ENCODE data around the gene SLAMF7. TPM values are rescaled to one million over a fixed set of nuclear protein-coding genes. Genes with fewer than 3 reads are reported as not detected.
"Not testable (repeated sequence)": the region's sequence is repeated elsewhere in the genome, so short reads cannot be mapped to it uniquely, and the experiment has no call there.

The SLAMF7 gene
- total RNA-seq, 2 experiments from 2014 or later, result 88.5 to 102 TPM

- Mint-ChIP-seq H3K27ac (no peak overlapping the region), H3K9me3 (ENCODE audit: insufficient read depth) (no peaks in the 10 kb centered on the region), H3K27me3 (ENCODE audit: low read depth) (no peaks in the 10 kb centered on the region), H3K36me3 (ENCODE audit: low read depth) (peaks cover 18% of the 10 kb centered on the region), H3K4me1 (ENCODE audit: low read depth) (peaks cover 38% of the 10 kb centered on the region), H3K4me3 (no peak overlapping the region)
- ATAC-seq (no peak), DNase-seq (no peak)
- CTCF ChIA-PET, result interaction anchor here (0.6 to 6.1 kb wide), 7 partner anchors 16 to 61 kb away, joined by 3 to 73 read pairs (median 38); no protein-coding TSS in a partner anchor
- POLR2A ChIA-PET, result interaction anchor here (0.8 to 4.1 kb wide), 9 partner anchors 13 to 359 kb away, joined by 3 to 51 read pairs (median 4); partner anchors contain the start of gene SLAMF7
These were observed 29.3 kb upstream of the SLAMF7 start for GRCh38 chr1:160709715-160710114.

- ATAC-seq (no peak), DNase-seq (no peak)
- H3K27ac Mint-ChIP-seq, result no peak overlapping the region
- no peaks in the 10 kb centered on the region for H3K27me3 Mint-ChIP-seq (ENCODE audit: low read depth)
- no peak overlapping the region for H3K4me3 Mint-ChIP-seq
- CTCF ChIA-PET, result interaction anchor here (0.7 to 6.7 kb wide), 14 partner anchors 11 to 279 kb away, joined by 3 to 147 read pairs (median 4); no protein-coding TSS in a partner anchor
- peaks cover 36% of the 10 kb centered on the region for H3K4me1 Mint-ChIP-seq (ENCODE audit: low read depth)
- no peaks in the 10 kb centered on the region for H3K9me3 Mint-ChIP-seq (ENCODE audit: insufficient read depth)
- POLR2A ChIA-PET, result interaction anchor here (0.7 to 4.2 kb wide), 13 partner anchors 8 to 359 kb away, joined by 3 to 44 read pairs (median 5); partner anchors contain the start of genes ARHGAP30, LY9, SLAMF7 and USF1
- peaks cover 9% of the 10 kb centered on the region for H3K36me3 Mint-ChIP-seq (ENCODE audit: low read depth)
These were observed 28.4 kb upstream of the SLAMF7 start for GRCh38 chr1:160710517-160711252.

GRCh38 chr1:160711276-160711601, 27.8 kb upstream of the SLAMF7 start:
- H3K9me3 Mint-ChIP-seq (ENCODE audit: insufficient read depth), result no peaks in the 10 kb centered on the region
- H3K27ac Mint-ChIP-seq, result no peak overlapping the region
- no peaks in the 10 kb centered on the region for H3K27me3 Mint-ChIP-seq (ENCODE audit: low read depth)
- CTCF ChIA-PET, result interaction anchor here (0.7 to 6.7 kb wide), 16 partner anchors 11 to 279 kb away, joined by 3 to 147 read pairs (median 4); partner anchors contain the start of gene LY9
- peaks cover 5% of the 10 kb centered on the region for H3K36me3 Mint-ChIP-seq (ENCODE audit: low read depth)
- DNase-seq, result no peak
- H3K4me1 Mint-ChIP-seq (ENCODE audit: low read depth), result peaks cover 37% of the 10 kb centered on the region
- no peak overlapping the region for H3K4me3 Mint-ChIP-seq
- ATAC-seq, result no peak
- POLR2A ChIA-PET, result interaction anchor here (0.7 to 4.2 kb wide), 15 partner anchors 8 to 358 kb away, joined by 3 to 44 read pairs (median 5); partner anchors contain the start of genes ARHGAP30, LY9, SLAMF7 and USF1

DNA sequence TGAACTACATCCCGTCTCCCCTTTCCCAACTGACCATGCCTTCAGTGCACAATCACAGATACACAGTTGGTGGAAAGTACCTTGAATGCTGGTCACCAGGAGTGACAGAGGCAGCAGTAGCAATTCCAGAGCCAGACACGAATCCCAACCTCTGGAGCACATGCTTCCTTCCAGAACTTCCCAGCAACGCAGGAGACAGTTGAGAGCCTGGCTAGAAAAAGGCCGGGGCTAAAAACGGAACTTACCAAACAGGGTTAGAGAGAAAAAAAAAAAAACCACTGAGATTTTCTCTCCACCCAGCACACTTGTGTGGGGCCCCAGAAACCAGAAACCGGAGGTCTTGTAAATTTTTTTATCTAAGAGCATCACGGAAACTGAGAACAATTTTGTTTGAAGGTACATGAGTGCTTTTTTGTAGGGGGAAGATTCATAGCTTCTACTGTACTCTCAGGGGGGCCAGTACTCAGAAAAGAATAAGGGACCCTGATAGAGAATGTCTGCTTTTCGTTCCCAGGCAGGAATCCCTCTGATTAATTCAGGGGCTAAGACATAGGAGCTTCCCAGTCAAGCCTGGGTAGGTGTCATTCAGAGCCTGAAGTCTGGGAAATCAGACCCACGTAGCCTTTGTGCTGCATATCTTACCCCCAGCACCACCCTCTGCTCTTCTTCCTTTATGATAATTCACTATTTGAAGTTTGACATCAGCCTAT, 27.3 kb upstream of the SLAMF7 start, which contains the start of gene CD48:
Gene CD48, minus strand, starts transcription at position 221 of the 710 bp plus-strand sequence. Its CDS starts 59 bp downstream, at position 162.
- ATAC-seq, result peak; percentile 48
- ChIA-PET POLR2A (interaction anchor here (0.7 to 4.2 kb wide), 17 partner anchors 9 to 358 kb away, joined by 3 to 44 read pairs (median 4); partner anchors contain the start of genes ARHGAP30, F11R, LY9 and SLAMF7), CTCF (interaction anchor here (0.7 to 6.7 kb wide), 21 partner anchors 12 to 278 kb away, joined by 3 to 147 read pairs (median 4); partner anchors contain the start of genes ITLN2 and LY9)
- no peaks in the 10 kb centered on the region for H3K36me3 Mint-ChIP-seq (ENCODE audit: low read depth)
- no peaks in the 10 kb centered on the region for H3K27me3 Mint-ChIP-seq (ENCODE audit: low read depth)
- no peak within 1 kb of the TSS for H3K4me3 Mint-ChIP-seq
- peaks cover 39% of the 10 kb centered on the region for H3K4me1 Mint-ChIP-seq (ENCODE audit: low read depth)
- peak; percentile 79 for DNase-seq
- H3K9me3 Mint-ChIP-seq (ENCODE audit: insufficient read depth), result no peaks in the 10 kb centered on the region
- no peak within 1 kb of the TSS for H3K27ac Mint-ChIP-seq

DNA sequence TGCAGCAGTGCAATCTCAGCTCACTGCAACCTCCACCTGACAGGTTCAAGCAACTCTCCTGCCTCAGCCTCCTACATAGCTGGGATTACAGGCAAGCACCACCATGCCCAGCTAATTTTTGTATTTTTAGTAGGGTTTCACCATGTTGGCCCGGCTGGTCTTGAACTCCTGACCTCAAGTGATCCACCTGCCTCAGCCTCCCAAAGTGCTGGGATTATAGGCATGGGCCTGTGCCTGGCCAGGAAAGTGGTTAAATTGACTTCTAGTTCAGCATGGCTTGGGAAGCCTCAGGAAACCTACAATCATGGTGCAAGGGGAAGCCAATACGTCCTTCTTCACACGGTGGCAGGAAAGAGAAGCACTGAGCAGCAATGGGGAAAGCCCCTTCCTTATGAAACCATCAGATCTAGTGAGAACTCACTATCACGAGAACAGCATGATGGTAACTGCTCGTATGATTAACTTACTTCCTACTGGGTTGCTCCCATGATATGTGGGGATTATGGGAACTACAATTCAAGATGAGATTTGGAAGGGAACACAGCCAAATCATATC, 26.4 kb upstream of the SLAMF7 start:
- not testable (repeated sequence) for H3K27ac Mint-ChIP-seq; H3K9me3 Mint-ChIP-seq (ENCODE audit: insufficient read depth); H3K36me3 Mint-ChIP-seq (ENCODE audit: low read depth); H3K4me3 Mint-ChIP-seq; H3K27me3 Mint-ChIP-seq (ENCODE audit: low read depth)
- ChIA-PET CTCF (interaction anchor here (0.7 to 6.7 kb wide), 18 partner anchors 12 to 278 kb away, joined by 3 to 147 read pairs (median 4); partner anchors contain the start of genes ITLN2 and LY9), POLR2A (interaction anchor here (1.0 to 4.2 kb wide), 10 partner anchors 13 to 308 kb away, joined by 3 to 44 read pairs (median 4); partner anchors contain the start of genes F11R and LY9)
- ATAC-seq (peak; percentile 43), DNase-seq (peak; percentile 67)
- H3K4me1 Mint-ChIP-seq (ENCODE audit: low read depth), result peaks cover 48% of the 10 kb centered on the region

- Mint-ChIP-seq H3K36me3 (ENCODE audit: low read depth) (no peaks in the 10 kb centered on the region), H3K4me1 (ENCODE audit: low read depth) (peaks cover 51% of the 10 kb centered on the region), H3K9me3 (ENCODE audit: insufficient read depth) (no peaks in the 10 kb centered on the region), H3K4me3 (no peak overlapping the region), H3K27ac (no peak overlapping the region), H3K27me3 (ENCODE audit: low read depth) (no peaks in the 10 kb centered on the region)
- POLR2A ChIA-PET, result interaction anchor here (1.5 to 4.2 kb wide), 5 partner anchors 12 to 84 kb away, joined by 3 to 44 read pairs (median 17); partner anchors contain the start of gene LY9
- DNase-seq, result no peak
- CTCF ChIA-PET, result interaction anchor here (0.9 to 6.7 kb wide), 12 partner anchors 12 to 277 kb away, joined by 3 to 147 read pairs (median 9); partner anchors contain the start of gene ITLN2
- no peak for ATAC-seq
These were observed 25.9 kb upstream of the SLAMF7 start for GRCh38 chr1:160713161-160713560.

DNA sequence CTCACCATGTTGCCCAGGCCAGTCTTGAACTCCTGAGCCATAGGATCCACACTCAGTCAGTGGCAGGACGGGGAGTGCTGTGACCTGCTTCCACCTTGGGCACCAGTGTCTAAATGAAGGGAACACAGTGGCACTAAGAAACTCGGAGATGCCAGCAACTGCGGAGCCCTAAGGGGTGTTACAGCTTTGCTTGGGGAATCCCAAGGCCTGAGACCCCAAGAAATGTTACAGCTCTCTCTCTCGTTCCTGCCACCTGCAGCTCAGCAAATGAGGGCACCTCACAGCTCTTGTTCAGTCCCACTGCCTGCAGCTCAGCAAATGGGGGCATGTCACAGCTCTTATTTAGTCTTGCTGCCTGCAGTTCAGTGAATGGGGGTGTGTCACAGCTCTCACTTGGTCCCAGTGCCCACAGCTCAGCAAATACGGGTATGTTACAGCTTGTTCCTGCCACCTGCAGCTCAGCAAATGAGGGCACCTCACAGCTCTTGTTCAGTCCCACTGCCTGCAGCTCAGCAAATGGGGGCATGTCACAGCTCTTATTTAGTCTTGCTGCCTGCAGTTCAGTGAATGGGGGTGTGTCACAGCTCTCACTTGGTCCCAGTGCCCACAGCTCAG, 24.9 kb upstream of the SLAMF7 start:
- DNase-seq; H3K36me3 Mint-ChIP-seq (ENCODE audit: low read depth); H3K27me3 Mint-ChIP-seq (ENCODE audit: low read depth); H3K4me3 Mint-ChIP-seq; H3K9me3 Mint-ChIP-seq (ENCODE audit: insufficient read depth): not testable (repeated sequence)
- Mint-ChIP-seq H3K4me1 (ENCODE audit: low read depth) (peaks cover 53% of the 10 kb centered on the region), H3K27ac (peak overlapping the region; percentile 59)
- CTCF ChIA-PET, result interaction anchor here (1.4 to 6.7 kb wide), 10 partner anchors 11 to 240 kb away, joined by 3 to 147 read pairs (median 16); partner anchors contain the start of gene ITLN2
- POLR2A ChIA-PET, result interaction anchor here (1.5 to 4.2 kb wide), 5 partner anchors 11 to 83 kb away, joined by 3 to 44 read pairs (median 17); partner anchors contain the start of gene LY9
- ATAC-seq, result peak; percentile 18

DNA sequence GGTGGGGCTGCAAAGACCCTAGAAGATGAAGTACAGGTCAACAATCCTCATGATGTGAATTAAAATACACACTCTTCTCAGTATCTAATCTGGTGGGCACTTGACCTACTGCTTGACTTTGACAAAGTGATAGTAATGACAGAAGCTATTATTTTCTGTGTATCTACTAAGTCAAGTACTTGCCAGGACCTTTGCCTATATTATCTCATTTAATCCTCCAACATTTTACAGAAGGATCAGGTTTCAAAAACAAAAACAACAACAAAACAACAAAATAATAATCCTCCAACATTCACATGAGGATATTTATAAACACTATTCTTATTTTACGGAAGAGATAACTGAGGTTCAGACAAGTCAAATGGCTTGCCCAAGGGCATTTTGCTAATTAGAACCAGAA, 23.0 kb upstream of the SLAMF7 start:
- H3K9me3 Mint-ChIP-seq (ENCODE audit: insufficient read depth), result no peaks in the 10 kb centered on the region
- no peak overlapping the region for H3K27ac Mint-ChIP-seq
- DNase-seq, result no peak
- ChIA-PET CTCF (interaction anchor here (0.6 to 6.7 kb wide), 15 partner anchors 8 to 236 kb away, joined by 3 to 147 read pairs (median 5); partner anchors contain the start of genes CD244, SLAMF6 and SLAMF7), POLR2A (interaction anchor here (1.0 to 1.6 kb wide), 3 partner anchors 22 to 48 kb away, joined by 3 to 4 read pairs (median 3); no protein-coding TSS in a partner anchor)
- peaks cover 3% of the 10 kb centered on the region for H3K36me3 Mint-ChIP-seq (ENCODE audit: low read depth)
- no peak for ATAC-seq
- H3K4me1 Mint-ChIP-seq (ENCODE audit: low read depth), result peaks cover 67% of the 10 kb centered on the region
- no peaks in the 10 kb centered on the region for H3K27me3 Mint-ChIP-seq (ENCODE audit: low read depth)
- no peak overlapping the region for H3K4me3 Mint-ChIP-seq

DNA sequence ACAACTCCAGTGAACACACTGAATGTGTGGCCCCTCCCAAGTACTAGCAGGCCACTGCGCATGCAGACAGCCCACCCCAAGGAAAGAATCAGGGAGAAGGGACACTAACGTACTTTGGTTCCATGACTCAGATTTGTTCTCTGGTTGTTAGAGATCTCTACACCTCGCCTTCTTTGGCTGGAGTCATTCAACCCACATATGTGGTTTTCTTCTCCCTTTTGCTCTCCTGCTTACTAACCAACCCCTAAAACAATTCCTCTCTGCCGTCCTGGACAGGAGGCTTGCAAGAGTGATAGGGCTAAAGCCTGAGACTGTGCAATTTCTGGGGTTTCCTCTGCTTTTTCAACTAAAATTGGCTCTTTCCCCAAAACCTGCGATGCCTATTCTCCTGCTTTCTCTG, 21.7 kb upstream of the SLAMF7 start:
- ChIA-PET POLR2A (interaction anchor here (1.0 kb wide), 1 partner anchor 50 kb away, joined by 3 read pairs; no protein-coding TSS in a partner anchor), CTCF (interaction anchor here (4.7 kb wide), 1 partner anchor 42 kb away, joined by 35 read pairs; no protein-coding TSS in a partner anchor)
- Mint-ChIP-seq H3K27ac (no peak overlapping the region), H3K4me3 (no peak overlapping the region), H3K4me1 (ENCODE audit: low read depth) (peaks cover 68% of the 10 kb centered on the region), H3K36me3 (ENCODE audit: low read depth) (peaks cover 3% of the 10 kb centered on the region), H3K9me3 (ENCODE audit: insufficient read depth) (no peaks in the 10 kb centered on the region), H3K27me3 (ENCODE audit: low read depth) (no peaks in the 10 kb centered on the region)
- DNase-seq (no peak), ATAC-seq (no peak)

GRCh38 chr1:160718210-160718609, 20.8 kb upstream of the SLAMF7 start:
- Mint-ChIP-seq H3K27ac (no peak overlapping the region), H3K4me1 (ENCODE audit: low read depth) (peaks cover 69% of the 10 kb centered on the region), H3K27me3 (ENCODE audit: low read depth) (no peaks in the 10 kb centered on the region), H3K4me3 (no peak overlapping the region), H3K9me3 (ENCODE audit: insufficient read depth) (no peaks in the 10 kb centered on the region), H3K36me3 (ENCODE audit: low read depth) (peaks cover 3% of the 10 kb centered on the region)
- ATAC-seq (no peak), DNase-seq (no peak)
- ChIA-PET CTCF (no interaction called here), POLR2A (interaction anchor here (1.0 kb wide), 1 partner anchor 49 kb away, joined by 3 read pairs; no protein-coding TSS in a partner anchor)

Data from activated CD8-positive, alpha-beta T cell treated with anti-CD3 and anti-CD28 coated beads, Interleukin-2, amount 10 ng/mL, durations not matched to agents 7 days and 5 days (primary cell).